Right lobe of liver (tissue), 4 donors: ENCODE measurements around the gene JMJD6.

Source experiments
- CTCF ChIP-seq, 4 donors: fragments of 200-600 bp in 3 of 4; fragments of 450-650 bp in 1 of 4; IDR thresholded peaks; one replicate each; pipeline versions ENCODE4 v1.5.1 to v1.8.0; 2016 to 2022; ENCODE audit warnings: antibody characterized with exemption in 4 of 4, mild to moderate bottlenecking in 2 of 4
- POLR2A ChIP-seq: fragments of 450-650 bp; IDR thresholded peaks from one replicate; pipeline ENCODE4 v1.6.1; 2017; ENCODE audit warnings: antibody characterized with exemption, mild to moderate bottlenecking
- donor health status: DM: no; HTN: no; CAD: no.
- donor health status: DM: no; HTN: no; CAD: no.
- donor health status: DM: no; HTN: yes; CAD: no.

GRCh38 chr17:76747716-76748363 is 21.4 kb upstream of the JMJD6 start:
- TF ChIP-seq CTCF (IDR thresholded peaks at IDR 0.05) (no peak), POLR2A (no peak)
